ENCODE data around the gene NRROS. TPM values are rescaled to one million over a fixed set of nuclear protein-coding genes. Genes with fewer than 3 reads are reported as not detected.

Gene NRROS
- total and polyA plus RNA-seq, 2 of the 4 experiments (the other 2 are of a cell fraction) = 0.10 TPM; not detected in 1

- Histone ChIP-seq H2BK5ac (ENCODE audit: low read depth, low read length, poor library complexity, severe bottlenecking) (no peak overlapping the region), H3K4ac (ENCODE audit: low read depth, low read length) (no peak overlapping the region), H3K4me3 (ENCODE audit: insufficient read depth, low read depth, low read length) (no peak overlapping the region), H2AFZ (replicated peaks; ENCODE audit: low read length, poor library complexity) (no peak overlapping the region), H3K79me1 (ENCODE audit: low read depth in 1 of 2, low read length in 2 of 2) (no peaks in the 10 kb centered on the region), H3K56ac (ENCODE audit: extremely low read depth, insufficient read depth, low read length) (no peak overlapping the region), H2BK20ac (ENCODE audit: low read depth, low read length) (no peak overlapping the region), H2AK9ac (replicated peaks; ENCODE audit: low read depth, low read length, poor library complexity) (no peak overlapping the region), H4K8ac (ENCODE audit: low read depth in 2 of 2, low read length in 2 of 2) (no peak overlapping the region), H2BK120ac (ENCODE audit: low read depth, low read length) (no peak overlapping the region), H3K27me3 (ENCODE audit: control insufficient read depth, insufficient read depth, low read length) (peaks cover 7% of the 10 kb centered on the region), H2AK5ac (ENCODE audit: low read depth, low read length) (no peak overlapping the region), H4K20me1 (ENCODE audit: insufficient read depth, low read length) (no peaks in the 10 kb centered on the region), H3K4me1 (ENCODE audit: control insufficient read depth, insufficient read depth, low read length) (no peaks in the 10 kb centered on the region), H3K14ac (replicated peaks; ENCODE audit: low read depth, low read length) (no peak overlapping the region), H3K4me2 (ENCODE audit: low read depth, low read length) (no peak overlapping the region), H4K5ac (ENCODE audit: low read depth, low read length) (no peak overlapping the region), H3K23ac (ENCODE audit: low read depth, low read length) (no peak overlapping the region), H3K27ac (ENCODE audit: insufficient read depth, low read length) (no peak overlapping the region), H4K91ac (ENCODE audit: insufficient read depth, low read depth, low read length) (no peak overlapping the region), H3K9me3 (ENCODE audit: control insufficient read depth, insufficient read depth, low read length) (no peaks in the 10 kb centered on the region), H3K9ac (ENCODE audit: low read depth, low read length) (no peak overlapping the region), H2BK15ac (ENCODE audit: low read depth, low read length) (no peak overlapping the region), H3K18ac (ENCODE audit: low read depth, low read length) (no peak overlapping the region), H3K9me1 (ENCODE audit: insufficient read depth, low read length) (no peaks in the 10 kb centered on the region), H3K36me3 (ENCODE audit: control insufficient read depth, insufficient read depth, low read length) (no peaks in the 10 kb centered on the region)
- POLR2A ChIA-PET (ENCODE audit: unreplicated experiment) = no interaction called here
- dilution Hi-C loops (cut with HindIII; ENCODE audit: low sequenced_read_pairs, unreplicated experiment) = no loop called here
- TF ChIP-seq BHLHE40 (IDR thresholded peaks at IDR 0.05; ENCODE audit: low read depth, low read length) (no peak), RFX5 (IDR thresholded peaks at IDR 0.05; ENCODE audit: low read depth, low read length) (no peak), SMC3 (IDR thresholded peaks at IDR 0.05; ENCODE audit: low read depth, low read length) (no peak), CEBPB (IDR thresholded peaks at IDR 0.05; ENCODE audit: low read depth, low read length) (no peak), MAZ (IDR thresholded peaks at IDR 0.05; ENCODE audit: borderline replicate concordance, low read depth, low read length) (no peak), NFE2L2 (IDR thresholded peaks at IDR 0.05; ENCODE audit: low read depth, low read length) (no peak), FOS (IDR thresholded peaks at IDR 0.05; ENCODE audit: low read depth, low read length) (no peak), CHD1 (IDR thresholded peaks at IDR 0.05; ENCODE audit: low read depth, low read length) (no peak), RAD21 (IDR thresholded peaks at IDR 0.05; ENCODE audit: low read length) (no peak), MXI1 (IDR thresholded peaks at IDR 0.05; ENCODE audit: borderline replicate concordance, low read depth, low read length) (no peak), MAFK (IDR thresholded peaks at IDR 0.05; ENCODE audit: low read depth, low read length) (no peak), POLR2A (IDR thresholded peaks at IDR 0.05; ENCODE audit: low read depth, low read length) (no peak), RCOR1 (IDR thresholded peaks at IDR 0.05; ENCODE audit: insufficient replicate concordance, low read length) (no peak)
- TF ChIP-seq, protein P1, sequence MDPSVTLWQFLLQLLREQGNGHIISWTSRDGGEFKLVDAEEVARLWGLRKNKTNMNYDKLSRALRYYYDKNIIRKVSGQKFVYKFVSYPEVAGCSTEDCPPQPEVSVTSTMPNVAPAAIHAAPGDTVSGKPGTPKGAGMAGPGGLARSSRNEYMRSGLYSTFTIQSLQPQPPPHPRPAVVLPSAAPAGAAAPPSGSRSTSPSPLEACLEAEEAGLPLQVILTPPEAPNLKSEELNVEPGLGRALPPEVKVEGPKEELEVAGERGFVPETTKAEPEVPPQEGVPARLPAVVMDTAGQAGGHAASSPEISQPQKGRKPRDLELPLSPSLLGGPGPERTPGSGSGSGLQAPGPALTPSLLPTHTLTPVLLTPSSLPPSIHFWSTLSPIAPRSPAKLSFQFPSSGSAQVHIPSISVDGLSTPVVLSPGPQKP (IDR thresholded peaks at IDR 0.05; ENCODE audit: borderline replicate concordance, low read depth, low read length) = no peak
- TF ChIP-seq, protein P2, sequence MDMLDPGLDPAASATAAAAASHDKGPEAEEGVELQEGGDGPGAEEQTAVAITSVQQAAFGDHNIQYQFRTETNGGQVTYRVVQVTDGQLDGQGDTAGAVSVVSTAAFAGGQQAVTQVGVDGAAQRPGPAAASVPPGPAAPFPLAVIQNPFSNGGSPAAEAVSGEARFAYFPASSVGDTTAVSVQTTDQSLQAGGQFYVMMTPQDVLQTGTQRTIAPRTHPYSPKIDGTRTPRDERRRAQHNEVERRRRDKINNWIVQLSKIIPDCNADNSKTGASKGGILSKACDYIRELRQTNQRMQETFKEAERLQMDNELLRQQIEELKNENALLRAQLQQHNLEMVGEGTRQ (IDR thresholded peaks at IDR 0.05; ENCODE audit: low read depth, low read length) = no peak
- TF ChIP-seq, protein P3, sequence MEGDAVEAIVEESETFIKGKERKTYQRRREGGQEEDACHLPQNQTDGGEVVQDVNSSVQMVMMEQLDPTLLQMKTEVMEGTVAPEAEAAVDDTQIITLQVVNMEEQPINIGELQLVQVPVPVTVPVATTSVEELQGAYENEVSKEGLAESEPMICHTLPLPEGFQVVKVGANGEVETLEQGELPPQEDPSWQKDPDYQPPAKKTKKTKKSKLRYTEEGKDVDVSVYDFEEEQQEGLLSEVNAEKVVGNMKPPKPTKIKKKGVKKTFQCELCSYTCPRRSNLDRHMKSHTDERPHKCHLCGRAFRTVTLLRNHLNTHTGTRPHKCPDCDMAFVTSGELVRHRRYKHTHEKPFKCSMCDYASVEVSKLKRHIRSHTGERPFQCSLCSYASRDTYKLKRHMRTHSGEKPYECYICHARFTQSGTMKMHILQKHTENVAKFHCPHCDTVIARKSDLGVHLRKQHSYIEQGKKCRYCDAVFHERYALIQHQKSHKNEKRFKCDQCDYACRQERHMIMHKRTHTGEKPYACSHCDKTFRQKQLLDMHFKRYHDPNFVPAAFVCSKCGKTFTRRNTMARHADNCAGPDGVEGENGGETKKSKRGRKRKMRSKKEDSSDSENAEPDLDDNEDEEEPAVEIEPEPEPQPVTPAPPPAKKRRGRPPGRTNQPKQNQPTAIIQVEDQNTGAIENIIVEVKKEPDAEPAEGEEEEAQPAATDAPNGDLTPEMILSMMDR (conservative IDR thresholded peaks at IDR 0.05; ENCODE audit: low read depth, low read length) = no peak
- BruUV-seq (replicated peaks) = no TSS peak
- in situ Hi-C loops (cut with MboI; ENCODE audit: low sequenced_read_pairs) = loop anchor here (5.0 to 25.0 kb wide), 2 partner anchors 79 to 354 kb away; partner anchors contain the start of gene PIGZ
- CTCF ChIA-PET = interaction anchor here (1.0 to 1.6 kb wide), 3 partner anchors 9 to 81 kb away, joined by 4 to 13 read pairs (median 4); no protein-coding TSS in a partner anchor
- DNase-seq (no peak), ATAC-seq (ENCODE audit: low read depth) (no peak)
- intact Hi-C loops (cut with micrococcal nuclease) = loop anchor here (1.0 to 10.0 kb wide), 3 partner anchors 77 to 362 kb away; partner anchors contain the start of gene NCBP2
- no CpG with 5 or more reads among the region's 2 CpGs for WGBS, 2 experiments (ENCODE audit: extremely low coverage in 2 of 2, insufficient read length in 1 of 2)
These were observed 30.8 kb upstream of the NRROS start for GRCh38 chr3:196608693-196609092.

Measured in IMR-90 (cell line).